ENCODE results near the gene LYRM7. TPM values are rescaled to one million over a fixed set of nuclear protein-coding genes. Genes with fewer than 3 reads are reported as not detected.

Gene LYRM7
- total and polyA plus RNA-seq, 2 experiments from 2014 or later: 8.5 to 27.5 TPM

DNA sequence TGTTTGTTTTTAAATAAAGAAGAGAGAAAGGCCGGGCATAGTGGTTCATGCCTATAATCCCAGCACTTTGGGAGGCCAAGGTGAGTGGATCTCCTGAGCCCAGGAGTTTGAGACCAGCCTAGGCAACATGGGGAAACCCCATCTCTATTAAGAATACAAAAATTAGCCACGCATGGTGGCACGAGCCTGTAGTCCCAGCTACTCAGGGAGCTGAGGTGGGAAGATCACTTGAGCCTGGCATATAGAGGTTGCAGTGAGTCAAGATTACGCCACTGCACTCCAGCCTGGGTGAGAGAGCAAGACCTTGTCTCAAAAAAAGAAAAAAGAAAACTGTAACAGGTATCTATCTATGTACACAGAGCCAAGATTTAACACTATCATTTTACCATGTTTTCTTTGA is 58.9 kb downstream of the LYRM7 start:
- Histone ChIP-seq H3K9ac (no peak overlapping the region), H3K79me2 (ENCODE audit: insufficient read depth) (no peaks in the 10 kb centered on the region), H3K9me3 (ENCODE audit: low read depth) (no peaks in the 10 kb centered on the region), H3K4me2 (ENCODE audit: unreplicated experiment) (no peak overlapping the region), H3K36me3 (ENCODE audit: low read depth) (no peaks in the 10 kb centered on the region), H3K4me1 (ENCODE audit: insufficient read depth) (no peaks in the 10 kb centered on the region), H3K27me3 (replicated peaks; ENCODE audit: insufficient read depth) (no peaks in the 10 kb centered on the region), H3K9me2 (ENCODE audit: insufficient read depth) (no peaks in the 10 kb centered on the region), H3K4me3 (no peak overlapping the region), H3F3A (ENCODE audit: insufficient read depth) (no peaks in the 10 kb centered on the region), H4K20me1 (ENCODE audit: insufficient read depth) (no peaks in the 10 kb centered on the region), H2AFZ (no peak overlapping the region), H3K27ac (no peak overlapping the region)
- 88 to 90% methylated on average over 4 of the region's 4 CpGs for WGBS, 2 experiments (ENCODE audit: low coverage in 1 of 2, low lambda C conversion rate in 2 of 2, missing lambda C conversion rate in 2 of 2)
- no peak for TF ChIP-seq EZH2phosphoT487 (IDR thresholded peaks at IDR 0.05; ENCODE audit: insufficient read depth, low read depth)
- no peak for TF ChIP-seq EZH2 (IDR thresholded peaks at IDR 0.05; ENCODE audit: insufficient read depth, poor library complexity, severe bottlenecking)
- no peak for DNase-seq
- in situ Hi-C loops (cut with MboI): no loop called here

DNA sequence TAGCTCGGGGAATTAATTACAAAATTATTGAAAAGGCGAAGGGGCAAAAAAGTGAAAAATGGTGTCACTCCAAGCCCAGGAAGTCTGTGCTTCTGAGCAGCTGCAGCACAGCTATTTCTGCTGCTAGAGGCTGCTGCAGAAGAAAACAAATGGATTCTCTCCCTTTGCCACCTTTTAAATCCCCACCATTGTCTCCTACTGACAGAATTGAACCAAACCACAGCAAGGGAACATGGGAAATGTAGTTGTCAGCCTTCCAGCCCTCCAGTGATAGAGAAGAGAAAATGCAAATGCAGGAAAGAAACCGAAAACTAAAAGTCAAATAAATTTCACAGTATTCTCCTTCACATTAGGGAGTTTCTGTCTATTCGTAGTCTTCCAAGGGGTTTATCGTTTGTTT is 59.7 kb downstream of the LYRM7 start:
- TF ChIP-seq EZH2 (IDR thresholded peaks at IDR 0.05; ENCODE audit: insufficient read depth, poor library complexity, severe bottlenecking) (no peak), EZH2phosphoT487 (IDR thresholded peaks at IDR 0.05; ENCODE audit: insufficient read depth, low read depth) (no peak)
- Histone ChIP-seq H3K9me2 (ENCODE audit: insufficient read depth) (no peaks in the 10 kb centered on the region), H4K20me1 (ENCODE audit: insufficient read depth) (no peaks in the 10 kb centered on the region), H3K36me3 (ENCODE audit: low read depth) (no peaks in the 10 kb centered on the region), H3K4me1 (ENCODE audit: insufficient read depth) (no peaks in the 10 kb centered on the region), H3F3A (ENCODE audit: insufficient read depth) (no peaks in the 10 kb centered on the region), H2AFZ (no peak overlapping the region), H3K27ac (no peak overlapping the region), H3K4me2 (ENCODE audit: unreplicated experiment) (no peak overlapping the region), H3K4me3 (no peak overlapping the region), H3K9ac (no peak overlapping the region), H3K27me3 (replicated peaks; ENCODE audit: insufficient read depth) (no peaks in the 10 kb centered on the region), H3K79me2 (ENCODE audit: insufficient read depth) (no peaks in the 10 kb centered on the region), H3K9me3 (ENCODE audit: low read depth) (no peaks in the 10 kb centered on the region)
- in situ Hi-C loops (cut with MboI): no loop called here
- DNase-seq: no peak
- 88 to 92% methylated on average over 5 of the region's 5 CpGs for WGBS, 2 experiments (ENCODE audit: low coverage in 1 of 2, low lambda C conversion rate in 2 of 2, missing lambda C conversion rate in 2 of 2)

GRCh38 chr5:131239686-131240085 is 68.9 kb downstream of the LYRM7 start:
- 100% methylated on average over 1 of the region's 1 CpG for WGBS, 2 experiments (ENCODE audit: low coverage in 1 of 2, low lambda C conversion rate in 2 of 2, missing lambda C conversion rate in 2 of 2)
- H3K36me3 ChIP-seq (ENCODE audit: low read depth): no peaks in the 10 kb centered on the region
- no peak overlapping the region for H3K4me3 ChIP-seq
- TF ChIP-seq EZH2phosphoT487 (IDR thresholded peaks at IDR 0.05; ENCODE audit: insufficient read depth, low read depth): no peak
- no peak overlapping the region for H3K4me2 ChIP-seq (ENCODE audit: unreplicated experiment)
- no peak overlapping the region for H2AFZ ChIP-seq
- H3K9me3 ChIP-seq (ENCODE audit: low read depth): no peaks in the 10 kb centered on the region
- in situ Hi-C loops (cut with MboI): no loop called here
- H3K79me2 ChIP-seq (ENCODE audit: insufficient read depth): no peaks in the 10 kb centered on the region
- no peaks in the 10 kb centered on the region for H4K20me1 ChIP-seq (ENCODE audit: insufficient read depth)
- peaks cover 20% of the 10 kb centered on the region for H3F3A ChIP-seq (ENCODE audit: insufficient read depth)
- DNase-seq: no peak
- H3K9me2 ChIP-seq (ENCODE audit: insufficient read depth): no peaks in the 10 kb centered on the region
- peaks cover 17% of the 10 kb centered on the region for H3K4me1 ChIP-seq (ENCODE audit: insufficient read depth)
- H3K27ac ChIP-seq: no peak overlapping the region
- no peak overlapping the region for H3K9ac ChIP-seq
- H3K27me3 ChIP-seq (replicated peaks; ENCODE audit: insufficient read depth): no peaks in the 10 kb centered on the region

- in situ Hi-C loops (cut with MboI): no loop called here
- H3K9me3 ChIP-seq (ENCODE audit: low read depth): no peaks in the 10 kb centered on the region
These were observed 72.0 kb downstream of the LYRM7 start for GRCh38 chr5:131242728-131243255.

DNA sequence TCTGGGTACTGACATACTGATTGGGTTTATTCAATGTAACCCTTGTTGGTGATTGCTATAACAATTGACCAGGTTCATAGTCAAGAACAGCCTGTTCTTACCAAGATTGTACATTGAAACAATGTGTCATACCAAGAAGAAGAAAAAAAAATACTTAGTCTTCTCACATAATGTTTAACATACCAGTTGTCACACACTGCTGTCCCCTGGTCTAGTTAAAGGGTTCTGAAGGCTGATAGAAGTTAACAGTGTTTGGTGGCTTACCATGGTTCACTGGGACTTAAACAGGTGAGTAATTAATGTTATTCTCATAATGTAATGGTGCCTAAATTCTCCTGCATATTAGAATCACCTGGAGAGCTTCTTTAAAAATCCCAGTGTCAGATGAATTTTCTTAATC is 74.6 kb downstream of the LYRM7 start:
- no peaks in the 10 kb centered on the region for H3K36me3 ChIP-seq (ENCODE audit: low read depth)
- H4K20me1 ChIP-seq (ENCODE audit: insufficient read depth): no peaks in the 10 kb centered on the region
- no peaks in the 10 kb centered on the region for H3K79me2 ChIP-seq (ENCODE audit: insufficient read depth)
- no peak for TF ChIP-seq EZH2phosphoT487 (IDR thresholded peaks at IDR 0.05; ENCODE audit: insufficient read depth, low read depth)
- no peak for TF ChIP-seq EZH2 (IDR thresholded peaks at IDR 0.05; ENCODE audit: insufficient read depth, poor library complexity, severe bottlenecking)
- H3K9ac ChIP-seq: no peak overlapping the region
- no peaks in the 10 kb centered on the region for H3K9me2 ChIP-seq (ENCODE audit: insufficient read depth)
- H3K27ac ChIP-seq: no peak overlapping the region
- H3F3A ChIP-seq (ENCODE audit: insufficient read depth): peaks cover 20% of the 10 kb centered on the region
- no peak overlapping the region for H2AFZ ChIP-seq
- H3K27me3 ChIP-seq (replicated peaks; ENCODE audit: insufficient read depth): no peaks in the 10 kb centered on the region
- H3K4me3 ChIP-seq: no peak overlapping the region
- no peak for DNase-seq
- in situ Hi-C loops (cut with MboI): no loop called here
- H3K9me3 ChIP-seq (ENCODE audit: low read depth): no peaks in the 10 kb centered on the region
- peaks cover 17% of the 10 kb centered on the region for H3K4me1 ChIP-seq (ENCODE audit: insufficient read depth)
- H3K4me2 ChIP-seq (ENCODE audit: unreplicated experiment): no peak overlapping the region

More at GRCh38 chr5:131242728-131243255, 72.0 kb downstream of the LYRM7 start:
- no peak for TF ChIP-seq EZH2phosphoT487 (IDR thresholded peaks at IDR 0.05; ENCODE audit: insufficient read depth, low read depth)
- TF ChIP-seq EZH2 (IDR thresholded peaks at IDR 0.05; ENCODE audit: insufficient read depth, poor library complexity, severe bottlenecking): no peak
- Histone ChIP-seq H3K4me2 (ENCODE audit: unreplicated experiment) (peak overlapping the region; percentile 60), H3K4me1 (ENCODE audit: insufficient read depth) (peaks cover 17% of the 10 kb centered on the region), H3K9ac (0 out of 2 replicates have a peak overlapping the region, but pooled peaks have one; percentile 7), H3F3A (ENCODE audit: insufficient read depth) (peaks cover 20% of the 10 kb centered on the region), H4K20me1 (ENCODE audit: insufficient read depth) (no peaks in the 10 kb centered on the region), H3K36me3 (ENCODE audit: low read depth) (no peaks in the 10 kb centered on the region), H3K79me2 (ENCODE audit: insufficient read depth) (no peaks in the 10 kb centered on the region), H3K27me3 (replicated peaks; ENCODE audit: insufficient read depth) (no peaks in the 10 kb centered on the region), H3K27ac (peak overlapping the region; percentile 63), H2AFZ (peak overlapping the region; percentile 23; the same call in 1 of the 2 replicates), H3K4me3 (no peak overlapping the region), H3K9me2 (ENCODE audit: insufficient read depth) (no peaks in the 10 kb centered on the region)
- DNase-seq: peak; percentile 88

All from GM23248 (cell line).